Muscle of arm (tissue), 14 donors: ENCODE data around the gene FA2H. TPM values are rescaled to one million over a fixed set of nuclear protein-coding genes. Genes with fewer than 3 reads are reported as not detected.
"Not testable (repeated sequence)": the region's sequence is repeated elsewhere in the genome, so short reads cannot be mapped to it uniquely, and the experiment has no call there.

Experiments
- DNase-seq: peaks from one replicate; pipeline ENCODE4 v3.0.0-alpha.2; 2013
- long read RNA-seq, 11 donors: transcript quantifications; one replicate each; lab custom pipeline, GENCODE V29; 2026
- polyA plus RNA-seq, 12 donors: library from polyadenylated mRNA; unstranded; fragments of 120-200 nt; gene quantifications; one replicate each; pipeline ENCODE4 v1.2.1, GENCODE V29; 2013; ENCODE audit not compliant: insufficient read length in 12 of 12

The FA2H gene, protein sequence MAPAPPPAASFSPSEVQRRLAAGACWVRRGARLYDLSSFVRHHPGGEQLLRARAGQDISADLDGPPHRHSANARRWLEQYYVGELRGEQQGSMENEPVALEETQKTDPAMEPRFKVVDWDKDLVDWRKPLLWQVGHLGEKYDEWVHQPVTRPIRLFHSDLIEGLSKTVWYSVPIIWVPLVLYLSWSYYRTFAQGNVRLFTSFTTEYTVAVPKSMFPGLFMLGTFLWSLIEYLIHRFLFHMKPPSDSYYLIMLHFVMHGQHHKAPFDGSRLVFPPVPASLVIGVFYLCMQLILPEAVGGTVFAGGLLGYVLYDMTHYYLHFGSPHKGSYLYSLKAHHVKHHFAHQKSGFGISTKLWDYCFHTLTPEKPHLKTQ
- polyA plus RNA-seq: 1 to 10 TPM in 2 of 12 donors, under 1 TPM in 6, not detected in 4; 0.08 to 6.8 (median 0.15) TPM
- long read RNA-seq, donor 1, partial matches to known transcripts: 0 of 7 reads
- long read RNA-seq, donor 1, other reads (novel, unspliced or antisense): 0 of 7 reads
- long read RNA-seq, donor 2: 0 reads
- long read RNA-seq, donor 3: 0 reads
- long read RNA-seq, donor 4: 0 reads
- long read RNA-seq, donor 5: 0 reads
- long read RNA-seq, donor 6: 0 reads
- long read RNA-seq, donor 7: 0 reads
- long read RNA-seq, donor 8: 0 reads
- long read RNA-seq, donor 9: 0 reads
- long read RNA-seq, donor 10: 0 reads
- long read RNA-seq, donor 11, partial matches to known transcripts: 0 of 1 reads
- long read RNA-seq, donor 11, other reads (novel, unspliced or antisense): 0 of 1 reads

DNA sequence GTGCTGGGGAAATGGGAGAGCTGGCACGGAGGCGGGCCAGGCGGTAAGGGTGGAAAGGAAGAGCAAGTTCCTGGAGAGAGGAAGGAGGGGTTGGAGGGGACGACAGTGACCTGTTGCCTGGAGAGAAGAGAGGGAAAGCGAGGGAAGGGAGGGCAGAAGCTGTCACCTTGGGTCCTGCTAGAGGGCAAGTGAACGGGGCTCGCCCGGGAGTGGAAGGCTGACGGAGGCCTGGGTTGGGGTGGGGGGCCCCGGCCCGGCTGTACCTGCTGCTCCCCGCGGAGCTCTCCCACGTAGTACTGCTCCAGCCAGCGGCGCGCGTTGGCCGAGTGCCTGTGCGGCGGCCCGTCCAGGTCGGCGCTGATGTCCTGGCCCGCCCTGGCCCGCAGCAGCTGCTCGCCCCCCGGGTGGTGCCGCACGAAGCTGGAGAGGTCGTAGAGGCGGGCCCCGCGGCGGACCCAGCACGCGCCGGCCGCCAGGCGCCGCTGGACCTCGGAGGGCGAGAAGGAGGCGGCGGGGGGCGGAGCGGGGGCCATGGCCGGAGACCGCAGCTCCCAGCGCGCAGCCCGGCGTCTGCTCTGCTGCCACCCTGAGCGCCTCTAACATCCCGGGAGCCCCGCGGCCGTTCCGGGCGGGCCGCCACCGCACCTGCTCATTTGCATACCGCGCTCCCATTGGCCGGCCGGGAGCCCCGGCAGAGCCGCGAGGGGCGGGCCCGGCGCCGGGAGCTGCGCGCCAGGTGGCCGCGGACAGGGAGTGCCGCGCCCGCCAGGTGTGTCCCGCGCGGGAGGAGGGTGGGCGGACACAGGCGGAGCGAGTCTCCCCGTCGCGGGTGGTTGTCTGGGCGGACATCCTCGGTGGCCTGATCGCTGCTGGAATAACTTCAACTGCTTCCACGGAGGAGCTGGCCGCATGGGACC is at the start of gene FA2H:
FA2H (minus strand) TSS at position 598 of the 917 bp plus-strand sequence; CDS start at position 533, 65 bp downstream.
- DNase-seq: peak; percentile 28

DNA sequence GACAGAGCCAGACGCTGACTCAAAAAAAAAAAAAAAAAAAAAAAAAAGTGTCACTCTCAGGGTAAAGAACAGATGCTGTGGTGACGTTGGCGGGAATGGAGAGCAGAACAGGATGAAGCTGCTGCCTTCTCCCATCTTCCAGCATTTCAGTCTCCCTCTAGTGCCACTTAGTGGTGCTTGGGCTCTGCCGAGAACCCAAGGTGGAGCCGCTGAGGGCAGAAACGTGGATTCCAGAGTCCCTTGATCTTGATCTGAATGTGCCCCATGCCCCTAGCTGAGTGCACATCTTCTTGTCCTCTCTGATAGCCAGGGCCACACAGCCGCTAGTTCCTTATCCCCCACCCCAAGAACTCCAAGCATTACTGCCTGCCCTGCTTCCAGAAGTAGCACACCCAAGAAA is 43.2 kb upstream of the FA2H start:
- no peak for DNase-seq

DNA sequence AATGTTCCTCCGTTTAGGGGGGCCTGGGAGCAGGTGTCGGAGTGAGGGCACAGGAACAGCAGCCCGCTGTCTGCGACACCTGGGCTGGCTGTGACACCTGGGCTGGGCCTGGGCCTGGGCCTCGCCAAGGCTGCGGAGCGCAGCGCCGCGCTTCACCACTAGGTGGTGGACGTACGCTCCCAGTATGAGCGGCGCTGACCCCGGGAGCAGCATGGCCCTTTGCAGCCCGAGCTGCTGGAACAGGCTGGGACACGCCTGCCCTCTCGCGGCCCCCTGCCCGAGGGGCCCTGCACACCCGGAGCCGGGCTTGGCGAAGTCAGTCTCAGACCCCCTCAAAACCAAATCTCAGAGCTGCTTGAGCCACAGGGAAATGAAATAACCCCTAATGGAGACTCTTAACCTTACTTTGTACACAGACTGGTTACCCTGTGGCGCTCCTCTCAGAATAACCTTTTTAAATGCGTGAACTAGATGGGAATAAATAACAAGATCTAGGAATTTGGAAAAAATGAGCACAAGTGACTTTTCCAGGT is 38.6 kb upstream of the FA2H start:
- peak; percentile 61 for DNase-seq

DNA sequence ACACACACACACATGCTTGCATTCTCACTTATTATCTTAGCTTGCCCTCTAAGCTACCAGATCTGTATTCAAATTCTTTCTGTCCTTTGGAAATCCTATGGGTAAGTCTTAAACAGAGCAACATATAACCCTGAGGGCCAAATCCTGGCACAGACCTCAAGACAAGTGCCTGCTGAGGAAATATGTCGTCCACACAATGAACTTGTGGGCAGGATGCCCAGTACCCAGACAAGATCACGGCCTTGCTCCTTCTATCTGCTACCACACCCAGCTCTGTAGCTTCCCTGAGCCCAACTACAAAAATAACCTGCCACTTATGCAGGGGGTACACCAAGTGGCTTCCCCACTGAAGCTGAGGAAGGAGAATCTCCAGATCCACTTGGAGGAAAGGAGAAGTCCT is 37.3 kb upstream of the FA2H start:
- DNase-seq: no peak

DNA sequence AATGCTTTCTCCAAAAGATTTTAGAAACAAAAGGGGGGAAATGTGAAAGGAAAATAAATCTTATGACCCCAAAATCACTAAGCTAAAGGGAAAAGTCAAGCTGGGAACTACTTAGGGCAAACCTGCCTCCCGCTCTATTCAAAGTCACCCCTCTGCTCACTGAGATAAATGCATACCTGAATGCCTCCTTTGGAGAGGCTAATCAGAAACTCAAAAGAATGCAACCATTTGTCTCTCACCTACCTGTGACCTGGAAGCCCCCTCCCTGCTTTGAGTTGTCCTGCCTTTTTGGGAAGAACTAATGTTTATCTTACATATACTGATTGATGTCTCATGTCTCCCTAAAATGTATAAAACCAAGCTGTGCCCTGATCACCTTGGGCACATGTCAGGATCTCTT is 36.6 kb upstream of the FA2H start:
- not testable (repeated sequence) for DNase-seq

DNA sequence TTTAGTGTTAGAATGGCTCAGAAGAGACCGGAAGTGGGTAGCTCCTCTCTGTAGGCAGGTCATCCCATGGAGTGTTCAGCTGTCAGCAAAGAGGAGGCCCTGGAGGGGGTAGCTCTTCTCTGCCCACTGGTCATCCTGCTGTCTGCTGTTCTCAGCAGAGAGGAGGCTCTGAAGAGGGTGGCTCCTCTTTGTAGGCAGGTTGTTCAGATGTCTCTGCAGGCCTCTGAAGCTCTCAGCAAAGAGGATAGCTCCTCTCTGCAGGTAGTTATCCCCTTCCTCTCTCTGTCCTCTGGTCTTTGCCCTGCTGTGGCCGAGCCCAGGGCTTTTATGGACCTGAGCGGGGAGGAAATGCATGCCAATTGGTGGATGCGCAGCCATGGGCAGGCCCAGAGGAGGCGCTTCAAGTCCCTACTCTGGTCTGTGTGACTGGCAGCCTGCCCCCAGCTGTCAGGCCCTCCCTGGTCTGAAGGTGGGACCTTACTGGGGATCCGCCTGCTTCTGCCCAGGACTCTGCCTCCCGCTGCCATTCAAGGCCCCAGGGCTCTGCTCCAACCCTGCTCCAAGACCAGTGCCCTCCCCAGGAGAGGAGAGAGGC is 32.5 kb upstream of the FA2H start:
- no peak for DNase-seq

DNA sequence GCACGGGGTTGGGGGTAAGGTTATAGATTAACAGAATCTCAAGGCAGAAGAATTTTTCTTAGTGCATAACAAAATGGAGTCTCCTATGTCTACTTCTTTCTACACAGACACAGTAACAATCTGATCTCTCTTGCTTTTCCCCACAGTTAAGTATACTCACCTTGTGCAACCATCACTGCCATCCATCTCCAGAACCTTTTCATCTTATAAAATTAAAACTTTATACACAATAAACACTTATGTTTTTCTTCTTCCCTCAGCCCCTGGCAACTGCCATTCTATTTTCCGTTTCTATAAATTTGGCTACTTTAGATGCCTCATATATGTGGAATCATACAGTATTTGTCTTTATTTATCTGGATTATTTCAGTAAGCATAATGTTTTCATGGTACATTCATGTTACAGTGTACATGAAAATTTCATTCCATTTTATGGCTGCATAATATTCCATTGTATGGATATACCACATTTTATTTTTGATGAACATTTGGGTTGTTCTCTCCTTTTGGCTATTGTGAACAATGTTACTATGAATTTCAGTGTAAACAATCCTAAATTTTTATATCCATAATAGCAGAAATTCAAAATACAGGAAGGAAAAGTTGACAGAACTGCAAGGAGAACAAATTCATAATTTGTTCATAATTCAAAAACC is 25.7 kb upstream of the FA2H start:
- DNase-seq: no peak

DNA sequence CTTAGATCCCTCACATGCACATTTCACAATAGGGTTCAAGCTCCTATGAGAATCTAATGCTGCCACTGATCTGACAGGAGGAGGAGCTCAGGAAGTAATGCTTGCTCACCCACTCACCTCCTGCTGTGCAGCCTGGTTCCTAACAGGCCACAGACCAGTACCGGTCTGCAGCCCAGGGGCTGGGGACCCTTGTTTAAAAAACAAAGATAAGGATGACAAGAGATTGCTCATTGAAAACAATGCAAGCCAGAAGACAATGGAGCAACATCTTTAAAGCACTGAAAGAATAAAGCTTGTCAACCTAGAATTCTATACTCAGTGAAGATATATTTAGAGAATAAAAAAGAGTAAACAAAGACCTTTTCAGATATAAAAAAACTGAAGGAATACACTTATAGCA is 22.8 kb upstream of the FA2H start:
- no peak for DNase-seq

DNA sequence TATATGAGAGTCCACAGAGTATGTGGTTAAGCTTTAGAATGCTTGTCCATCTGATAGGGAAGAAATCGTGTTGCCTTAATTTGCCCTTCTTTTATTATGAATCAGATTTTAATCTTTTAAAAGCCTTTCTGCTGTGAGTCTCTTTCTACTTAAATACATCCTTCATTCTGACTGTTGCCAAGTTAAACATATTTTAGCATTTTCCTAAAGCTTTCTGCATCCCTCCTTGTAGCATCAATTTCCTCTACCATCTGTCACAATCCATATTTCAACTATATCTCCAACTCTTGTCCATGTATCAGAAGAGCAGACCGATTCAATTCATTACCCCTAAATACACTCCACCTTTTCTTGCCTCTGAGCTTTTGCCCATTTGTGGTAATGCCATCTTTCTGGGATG is 20.5 kb upstream of the FA2H start:
- DNase-seq: no peak

DNA sequence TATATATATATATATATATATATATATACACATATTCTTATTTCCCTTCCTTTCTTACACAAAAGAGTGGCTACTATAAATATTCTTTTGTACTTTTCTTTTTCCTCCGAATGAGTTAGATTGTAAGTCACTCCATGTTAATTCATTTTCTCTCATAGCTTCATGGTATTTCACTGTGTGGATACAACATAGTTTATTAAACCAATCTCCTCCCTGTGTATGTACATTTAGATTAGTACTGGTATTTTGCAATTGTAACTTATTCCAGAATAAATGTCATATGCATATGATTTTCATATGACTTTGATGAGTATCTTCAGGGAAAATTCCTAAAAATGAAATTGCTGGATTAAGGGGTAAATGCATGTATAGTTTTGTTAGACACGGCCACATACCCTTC is 20.0 kb upstream of the FA2H start:
- no peak for DNase-seq

DNA sequence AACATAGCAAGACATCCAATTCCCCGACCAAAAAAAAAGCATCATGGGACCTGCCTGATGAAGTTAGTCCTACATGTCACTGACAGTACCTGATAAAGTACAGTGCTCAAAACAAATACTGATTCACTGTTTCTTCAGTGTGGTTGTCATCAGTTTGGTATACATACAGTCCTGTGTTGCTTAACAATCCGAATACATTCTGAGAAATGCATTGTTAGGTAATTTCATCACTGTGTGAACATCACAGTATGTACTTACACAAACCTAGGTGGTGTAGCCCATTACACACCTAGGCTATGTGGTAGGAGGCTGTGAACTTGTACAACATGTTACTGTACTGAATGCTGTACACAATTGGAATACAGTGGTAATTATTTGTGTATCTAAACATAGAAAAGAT is 19.0 kb upstream of the FA2H start:
- DNase-seq: no peak

DNA sequence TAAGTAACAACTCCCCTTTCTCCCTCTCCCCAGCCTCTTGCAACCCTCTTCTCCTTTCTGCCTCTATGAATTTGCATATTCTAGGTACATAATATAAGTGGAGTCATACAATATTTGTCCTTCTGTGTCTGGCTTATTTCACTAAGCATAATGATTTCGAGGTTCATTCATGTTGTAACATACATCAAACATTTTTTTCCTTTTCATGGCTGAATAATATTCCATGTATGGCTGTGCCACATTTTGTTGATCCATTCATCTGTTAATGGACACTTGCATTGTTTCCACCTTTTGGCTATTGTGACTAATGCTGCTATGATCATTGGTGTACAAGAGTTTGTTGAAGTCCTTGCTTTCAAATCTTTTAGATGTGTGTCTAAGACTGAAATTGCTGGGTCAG is 17.6 kb upstream of the FA2H start:
- no peak for DNase-seq

DNA sequence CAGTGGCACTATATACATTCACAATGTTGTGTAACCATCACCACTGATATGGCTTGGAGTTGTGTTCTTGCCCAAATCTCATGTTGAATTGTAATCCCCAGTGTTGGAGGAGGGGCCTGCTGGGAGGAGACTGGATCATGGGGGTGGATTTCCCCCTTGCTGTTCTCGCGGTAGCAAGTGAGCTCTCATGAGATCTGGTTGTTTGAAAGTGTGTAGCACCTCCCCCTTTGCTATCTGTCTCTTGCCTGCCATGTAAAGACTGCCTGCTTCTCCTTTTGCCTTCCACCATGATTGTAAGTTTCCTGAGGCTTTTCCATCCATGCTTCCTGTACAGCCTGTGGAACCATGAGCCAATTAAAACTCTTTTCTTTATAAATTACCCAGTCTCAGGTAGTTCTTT is 17.1 kb upstream of the FA2H start:
- not testable (repeated sequence) for DNase-seq

DNA sequence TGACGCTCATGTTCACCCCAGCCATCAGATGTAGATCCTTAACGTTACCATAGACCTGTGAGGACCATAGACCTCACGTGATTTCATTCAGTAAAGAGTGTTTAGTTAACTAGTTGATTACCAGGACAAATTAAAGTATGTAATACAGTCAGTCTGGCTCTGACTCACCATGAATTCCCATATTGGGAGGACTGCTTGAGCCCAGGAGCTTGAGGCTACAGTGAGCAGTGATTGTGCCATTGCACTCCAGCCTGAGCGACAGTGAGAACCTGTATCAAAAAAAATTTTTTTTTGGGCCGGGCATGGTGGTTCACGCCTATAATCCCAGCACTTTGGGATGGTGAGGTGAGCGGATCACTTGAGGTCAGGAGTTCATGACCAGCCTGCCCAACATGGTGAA is 13.5 kb upstream of the FA2H start:
- no peak for DNase-seq

DNA sequence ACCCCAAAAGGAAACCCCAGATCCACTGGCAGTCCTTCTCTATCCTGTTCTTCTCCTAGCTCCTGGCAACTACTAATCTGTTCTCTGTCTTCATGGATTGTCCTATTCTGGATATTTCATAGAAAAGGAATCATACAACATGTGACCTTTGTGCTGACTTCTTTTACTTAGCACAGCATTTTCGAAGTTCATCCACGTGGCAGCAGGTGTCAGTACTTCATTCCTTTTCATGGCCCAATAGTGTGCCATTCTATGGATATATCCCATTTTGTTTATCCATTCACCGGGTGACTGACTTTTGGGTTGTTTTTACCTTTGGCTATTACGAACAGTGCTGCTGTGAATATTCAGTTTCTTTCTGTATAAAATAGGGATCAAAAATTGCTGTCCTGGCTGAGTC is 10.4 kb upstream of the FA2H start:
- no peak for DNase-seq

DNA sequence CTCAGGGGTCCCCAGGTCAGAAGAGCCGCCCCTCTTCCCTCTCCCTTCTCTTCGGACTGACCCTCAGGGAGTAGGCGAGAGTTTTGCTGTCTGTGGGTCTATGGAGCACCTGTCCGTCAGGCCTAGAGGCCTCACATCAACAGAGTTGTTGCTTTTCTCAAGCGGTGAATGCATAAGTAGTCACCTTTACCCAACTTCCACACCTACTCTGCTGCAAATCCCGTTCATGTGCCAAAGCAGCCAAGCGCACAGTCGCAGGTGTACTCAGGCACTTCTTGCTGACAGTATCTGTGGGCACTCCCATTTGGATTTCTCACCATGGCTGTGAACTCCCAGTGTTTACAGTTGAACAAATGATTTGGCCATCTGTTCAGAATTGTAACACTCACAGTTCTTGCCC is 4.0 kb upstream of the FA2H start:
- no peak for DNase-seq

DNA sequence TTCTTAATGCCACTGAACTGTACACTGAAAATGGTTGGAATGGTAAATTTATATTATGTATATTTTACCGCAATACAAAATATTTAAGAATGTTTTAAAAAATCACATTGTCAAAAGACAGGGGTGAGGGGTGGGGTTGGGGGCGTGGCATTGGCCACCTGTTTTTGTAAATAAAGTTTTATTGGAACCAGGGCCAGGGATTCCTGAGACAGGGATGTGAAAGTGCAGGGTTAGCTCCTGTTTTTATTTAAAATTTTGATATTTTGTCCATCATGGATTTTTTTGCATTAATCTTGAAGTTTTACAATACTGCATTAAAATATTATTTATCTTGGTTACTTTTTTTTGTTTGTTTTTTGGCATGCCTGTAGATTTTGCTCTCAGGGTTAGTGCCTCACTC is 2.3 kb upstream of the FA2H start:
- DNase-seq: no peak

DNA sequence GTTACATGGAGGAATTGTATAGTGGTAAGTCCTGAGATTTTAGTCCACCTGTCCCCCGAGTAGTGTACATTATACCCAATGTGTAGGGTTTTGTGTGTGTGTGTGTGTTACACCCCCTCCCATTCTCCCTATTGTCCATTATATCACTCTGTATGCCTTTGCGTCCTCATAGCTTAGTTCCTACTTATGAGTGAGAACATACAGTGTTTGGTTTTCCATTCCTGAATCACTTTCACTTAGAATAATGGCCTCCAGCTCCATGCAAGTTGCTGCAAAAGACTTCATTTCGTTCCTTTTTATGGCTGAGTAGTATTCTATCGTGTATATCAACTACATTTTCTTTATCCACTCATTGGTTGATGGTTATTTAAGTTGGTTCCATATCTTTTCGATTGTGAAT is 635 bp upstream of the FA2H start:
- no peak for DNase-seq

DNA sequence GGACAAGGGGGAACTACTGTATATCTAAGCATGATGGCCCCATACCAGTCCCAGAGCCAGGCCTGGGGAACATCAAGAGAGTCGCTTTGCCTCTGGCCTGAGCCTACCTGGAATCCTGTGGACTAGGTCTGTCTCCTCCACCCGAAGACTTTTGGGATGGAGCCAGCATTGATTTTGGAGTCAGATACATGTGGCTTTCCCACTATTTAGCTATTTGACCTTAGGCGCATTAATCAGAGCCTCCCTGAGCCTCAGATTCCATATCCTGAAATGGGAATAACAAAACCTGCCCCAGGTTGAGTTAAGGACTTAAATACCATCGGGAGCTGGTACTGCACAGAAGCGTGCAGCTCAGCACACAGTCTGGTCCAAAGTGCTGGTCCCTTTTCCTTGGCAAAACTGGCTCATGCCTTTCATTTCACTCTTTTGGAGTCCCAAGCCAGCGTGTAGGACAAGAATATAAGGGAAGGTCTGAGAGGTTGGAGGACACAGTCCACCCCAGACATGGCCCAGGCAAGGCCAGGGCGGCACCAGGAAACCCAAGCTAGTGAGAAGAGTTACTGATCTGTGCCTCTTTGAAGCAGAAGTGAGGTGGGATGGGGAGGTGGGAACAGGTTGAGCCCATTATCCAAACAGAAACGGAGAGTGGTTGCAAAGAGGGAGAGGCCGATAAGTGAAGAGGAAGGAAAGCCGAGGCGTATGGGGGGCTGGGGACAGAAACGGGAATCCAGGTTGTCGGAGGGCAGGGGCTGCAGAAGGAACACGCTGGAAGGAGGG is 986 bp downstream of the FA2H start:
- no peak for DNase-seq

DNA sequence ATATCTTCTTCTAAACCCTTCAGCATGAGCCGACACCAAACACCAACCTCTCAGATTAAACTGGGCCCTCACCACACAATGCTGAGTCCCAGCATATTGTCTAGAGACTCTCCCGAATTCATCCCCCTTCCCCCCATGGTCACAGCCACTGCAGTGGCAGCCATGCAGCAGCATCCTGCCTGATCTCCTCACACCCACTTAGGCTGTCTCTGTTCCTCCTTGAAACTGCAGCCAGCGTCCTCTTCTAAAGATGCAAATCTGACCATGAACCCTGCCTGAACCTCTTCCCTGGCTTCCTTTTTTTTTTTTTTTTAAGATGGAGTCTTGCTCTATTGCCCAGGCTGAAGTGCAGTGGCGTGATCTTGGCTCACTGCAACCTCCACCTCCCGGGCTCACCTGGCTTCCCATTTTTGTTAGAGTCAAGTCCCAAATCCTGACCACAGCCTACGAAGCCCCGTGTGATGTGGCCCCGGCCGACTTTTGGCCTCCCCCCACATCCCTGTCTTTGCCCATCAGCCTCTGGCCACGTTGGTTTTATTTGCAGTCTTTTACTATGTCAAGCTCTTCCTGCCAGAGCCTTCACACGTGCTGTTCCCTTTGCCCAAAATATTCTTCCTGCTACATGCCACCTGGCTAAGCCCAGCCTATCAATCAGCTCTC is 2.8 kb downstream of the FA2H start:
- DNase-seq: no peak
